CD4-positive, alpha-beta T cell treated with Interleukin-4 for 4 hours (primary cell): ENCODE measurements around the gene DIP2C.
"Not testable (repeated sequence)": the region's sequence is repeated elsewhere in the genome, so short reads cannot be mapped to it uniquely, and the experiment has no call there.

Experiments
- DNase-seq: peaks from one replicate; pipeline ENCODE4 v3.0.0-alpha.2; 2020

The DIP2C gene

GRCh38 chr10:606762-607544 is 82.5 kb downstream of the DIP2C start:
- no peak for DNase-seq

DNA sequence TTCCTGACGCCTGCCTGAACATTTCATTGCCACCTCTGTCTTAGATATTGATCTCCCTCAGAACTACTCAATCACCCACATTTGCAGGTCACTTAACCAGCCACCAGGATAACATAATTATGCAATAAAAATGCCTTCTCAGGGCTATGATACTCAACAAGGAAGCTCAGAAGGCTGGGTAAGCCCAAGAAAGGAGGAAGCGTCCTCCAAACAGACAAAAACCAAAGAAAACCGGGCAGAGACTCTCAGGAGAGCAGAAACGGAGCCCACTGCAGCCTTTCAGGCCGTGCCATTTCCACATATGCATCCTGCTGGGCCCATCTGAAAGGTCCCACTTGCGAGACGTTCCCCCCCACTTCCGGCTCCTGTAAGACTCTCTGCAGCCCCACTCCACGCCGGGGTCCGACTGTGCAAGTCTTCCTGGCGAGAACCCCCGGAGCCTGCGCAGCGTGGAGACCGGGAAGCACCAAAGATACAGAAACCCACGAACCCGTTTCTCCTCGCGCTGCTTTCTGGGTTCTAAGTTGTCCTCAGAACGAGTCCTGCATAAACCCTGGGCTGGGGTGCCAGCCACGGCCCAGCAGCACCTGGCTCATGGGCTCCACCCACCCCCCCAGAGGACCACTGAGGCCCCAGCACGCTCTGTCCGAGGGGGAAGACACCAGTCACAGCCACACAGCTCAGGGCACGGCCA is 83.7 kb downstream of the DIP2C start:
- DNase-seq, result no peak

DNA sequence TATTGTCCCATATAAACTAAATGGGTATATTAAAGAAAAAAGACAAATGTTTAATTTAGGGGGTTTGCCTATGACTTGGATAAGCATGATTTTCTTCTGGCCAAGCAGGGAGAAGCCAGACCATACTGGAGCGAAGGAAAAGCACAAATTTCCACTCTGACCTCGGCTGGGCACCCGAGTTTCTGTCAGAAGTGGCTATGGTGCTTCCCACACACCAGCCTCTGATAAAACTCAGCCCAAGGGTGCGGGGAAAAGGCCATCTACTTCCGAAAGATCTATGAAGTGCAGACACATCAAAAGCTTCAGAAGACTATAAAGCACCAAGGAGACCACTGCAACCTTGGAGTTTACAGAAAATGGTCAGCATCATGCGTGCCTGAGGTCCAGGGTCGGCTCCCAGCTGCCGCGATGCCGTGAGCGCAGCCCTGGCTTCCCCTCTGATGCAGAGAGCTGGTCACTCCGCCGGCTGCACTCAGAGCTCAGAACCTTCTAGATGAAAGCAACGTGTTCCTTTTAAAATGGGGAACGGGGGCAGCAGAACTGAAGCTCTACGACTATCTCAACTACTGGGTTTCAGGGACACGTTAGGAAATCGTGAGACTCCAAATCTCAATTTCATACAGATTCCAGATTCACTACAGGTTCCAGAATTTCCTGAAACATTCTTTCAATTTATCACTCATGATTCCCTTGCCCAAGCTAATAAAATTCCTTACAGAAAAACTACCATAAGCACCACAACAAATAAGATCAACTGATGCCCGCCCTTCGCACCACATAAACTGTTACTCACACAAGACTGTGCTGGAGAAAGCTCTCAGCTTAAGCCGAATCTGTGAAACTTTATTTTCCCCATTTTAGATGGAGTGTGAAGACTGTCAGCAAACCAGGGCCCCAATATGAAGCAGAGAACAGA is 84.5 kb downstream of the DIP2C start:
- DNase-seq, result no peak

GRCh38 chr10:603745-604144 is 85.7 kb downstream of the DIP2C start:
- DNase-seq, result no peak

DNA sequence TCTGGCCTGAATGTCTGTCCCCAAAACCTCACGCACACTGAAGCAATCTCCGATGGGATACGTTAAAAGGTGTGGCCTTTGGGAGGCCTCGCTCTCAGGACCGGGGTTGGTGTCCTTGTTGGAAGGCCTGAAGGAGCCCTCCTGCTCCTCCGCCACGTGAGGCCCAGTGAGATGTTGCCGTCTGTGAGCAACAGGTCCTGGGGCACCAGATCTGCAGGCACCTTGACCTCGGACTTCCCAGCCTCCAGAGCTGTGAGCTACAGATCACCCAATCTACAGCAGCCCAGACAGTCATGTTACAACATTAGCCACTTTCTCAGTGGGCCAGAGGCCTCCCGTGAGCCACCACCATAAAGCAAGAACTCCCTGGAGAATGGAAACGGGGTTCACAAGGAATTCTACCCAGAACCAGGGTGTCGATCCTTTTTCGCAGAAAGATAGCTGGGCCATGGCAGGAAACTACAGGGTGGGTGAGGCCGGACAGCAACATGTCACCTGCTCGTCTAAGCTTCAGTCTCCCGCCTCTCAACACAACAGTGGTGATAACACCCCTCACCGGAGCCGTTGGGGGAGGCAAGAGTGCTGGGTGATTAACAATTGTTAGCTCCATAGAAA is 87.0 kb downstream of the DIP2C start:
- no peak for DNase-seq

GRCh38 chr10:601660-601963 is 87.9 kb downstream of the DIP2C start:
- no peak for DNase-seq

GRCh38 chr10:600876-601659 is 88.4 kb downstream of the DIP2C start:
- no peak for DNase-seq

GRCh38 chr10:600234-600633 is 89.2 kb downstream of the DIP2C start:
- no peak for DNase-seq

GRCh38 chr10:599767-600166 is 89.7 kb downstream of the DIP2C start:
- DNase-seq, result no peak

GRCh38 chr10:598415-599170 is 90.9 kb downstream of the DIP2C start:
- no peak for DNase-seq

DNA sequence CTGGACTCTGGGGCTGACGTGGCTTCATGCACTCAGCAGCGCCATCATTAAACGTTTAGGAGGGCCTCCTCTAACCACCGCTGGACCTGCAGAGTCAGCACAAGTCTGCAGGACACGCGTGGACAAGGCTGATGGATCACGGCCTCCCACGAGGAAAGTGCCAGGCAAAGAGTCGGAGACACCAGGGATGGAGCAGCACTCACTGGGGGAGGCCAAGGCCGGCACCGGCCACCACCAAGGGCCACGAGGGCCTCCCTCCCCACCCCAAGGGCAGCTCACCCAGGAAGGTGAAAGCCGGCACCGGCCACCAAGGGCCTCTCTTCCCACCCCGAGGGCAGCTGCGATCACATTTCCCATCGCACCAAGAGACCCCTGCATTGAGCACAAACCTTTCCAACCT is 91.5 kb downstream of the DIP2C start:
- no peak for DNase-seq

DNA sequence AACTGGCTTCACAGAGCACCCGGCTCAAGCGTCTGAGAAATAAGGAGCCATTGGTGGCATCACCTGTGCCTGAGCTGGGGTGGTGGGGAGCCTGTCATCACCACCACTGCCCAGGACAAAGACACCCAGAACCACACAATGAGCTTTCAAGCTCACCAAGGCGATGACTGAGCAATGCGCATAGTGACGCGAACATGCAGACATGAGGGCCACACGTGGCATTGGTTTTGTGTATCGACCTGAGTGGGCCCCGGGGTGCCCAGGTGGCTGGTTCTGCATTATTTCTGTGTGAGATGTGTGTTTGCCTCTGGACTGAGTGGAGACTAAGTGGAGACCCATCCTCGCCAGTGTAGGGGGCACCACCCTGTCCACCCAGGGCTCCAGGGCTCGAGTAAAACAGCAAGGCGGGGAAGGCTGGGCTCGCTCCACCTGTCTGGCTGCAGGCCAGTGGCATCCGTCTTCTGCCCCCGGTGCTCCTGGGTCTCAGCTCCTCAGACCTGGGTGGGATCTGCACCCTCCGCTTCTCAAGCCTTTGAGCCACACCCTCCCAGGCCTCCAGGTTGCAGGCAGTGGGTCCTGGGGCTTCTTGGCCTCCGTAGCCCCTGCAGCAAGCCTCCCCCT is 92.6 kb downstream of the DIP2C start:
- DNase-seq, result no peak

DNA sequence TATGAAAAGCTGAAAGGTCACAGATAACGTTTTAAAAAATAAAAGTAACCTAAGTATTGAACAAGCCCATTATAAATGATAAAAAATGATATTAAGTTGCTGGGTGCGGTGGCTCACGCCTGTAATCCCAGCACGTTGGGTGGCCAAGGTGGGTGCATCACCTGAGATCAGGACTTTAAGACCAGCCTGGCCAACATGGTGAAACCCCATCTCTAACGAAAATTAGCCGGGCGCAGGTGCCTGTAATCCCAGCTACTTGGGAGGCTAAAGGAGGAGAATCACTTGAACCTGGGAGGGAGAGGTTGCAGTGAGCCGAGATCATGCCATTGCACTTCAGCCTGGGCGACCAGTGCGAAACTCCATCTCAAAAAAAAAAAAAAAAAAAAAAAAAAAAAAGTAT is 93.3 kb downstream of the DIP2C start:
- not testable (repeated sequence) for DNase-seq

DNA sequence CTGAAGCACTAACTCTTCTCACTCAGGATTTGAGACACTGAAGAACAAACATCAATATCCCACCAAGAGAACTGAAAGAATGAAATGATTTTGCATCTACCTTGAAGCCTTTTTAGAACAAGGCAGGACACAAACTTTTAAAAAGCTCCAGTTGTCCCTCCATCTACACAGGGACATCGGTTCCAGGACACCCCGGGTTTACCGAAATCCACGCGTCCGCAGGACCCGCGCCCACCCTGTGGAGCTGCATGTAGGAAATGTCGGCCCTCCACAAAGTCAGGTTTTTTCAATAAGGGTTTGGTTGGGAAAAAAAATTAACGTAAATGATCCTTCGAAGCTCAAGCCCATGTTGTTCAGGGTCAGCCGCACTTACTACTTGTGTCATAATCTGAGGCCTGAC is 94.0 kb downstream of the DIP2C start:
- no peak for DNase-seq

- DNase-seq, result no peak
Observed at GRCh38 chr10:594584-595270, 94.7 kb downstream of the DIP2C start.

DNA sequence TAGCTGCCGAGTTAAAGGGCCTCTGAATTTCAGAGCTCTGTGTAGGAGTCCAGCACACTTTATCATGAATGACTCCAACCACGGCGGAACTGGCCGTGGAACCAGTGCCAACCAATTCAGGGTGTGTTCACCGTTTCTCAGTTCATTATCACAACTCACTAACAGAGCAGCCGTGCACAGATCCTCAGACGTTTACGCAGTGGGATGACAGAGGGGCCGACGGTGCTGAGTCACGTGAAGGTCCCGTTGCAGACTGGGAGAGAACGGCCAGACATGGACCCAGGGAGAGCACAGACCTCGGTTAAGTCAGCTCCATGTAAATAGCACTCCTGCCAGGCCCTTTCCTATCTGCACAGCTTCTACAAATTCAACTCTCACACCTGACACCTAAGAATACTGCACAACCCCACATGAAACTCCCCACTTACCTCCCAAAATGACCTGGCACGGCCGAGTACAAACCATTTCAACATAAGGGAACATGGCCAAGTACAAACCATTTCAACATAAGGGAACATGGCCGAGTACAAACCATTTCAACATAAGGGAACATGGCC is 95.5 kb downstream of the DIP2C start:
- DNase-seq, result no peak

DNA sequence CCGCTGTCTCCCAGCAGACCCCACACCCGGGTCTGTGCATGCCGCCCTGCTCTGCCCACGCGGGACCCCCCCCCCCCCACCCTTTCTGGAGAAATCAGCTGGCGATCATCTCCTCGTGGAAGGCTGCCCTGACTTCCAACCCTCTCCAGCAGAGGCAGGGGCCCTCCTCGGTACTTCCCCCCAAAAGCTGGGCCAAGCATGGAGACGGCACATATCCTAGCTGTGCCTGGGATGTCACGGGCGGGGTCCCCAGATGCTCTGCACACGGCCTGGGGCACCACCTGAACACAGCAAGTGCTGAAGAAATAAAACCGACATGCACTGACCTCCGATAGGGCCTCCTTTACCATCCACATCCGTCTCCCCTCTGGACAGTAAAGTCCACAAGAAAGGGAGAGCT is 96.0 kb downstream of the DIP2C start:
- no peak for DNase-seq

- DNase-seq, result no peak
Observed at GRCh38 chr10:593016-593415, 96.5 kb downstream of the DIP2C start.

DNA sequence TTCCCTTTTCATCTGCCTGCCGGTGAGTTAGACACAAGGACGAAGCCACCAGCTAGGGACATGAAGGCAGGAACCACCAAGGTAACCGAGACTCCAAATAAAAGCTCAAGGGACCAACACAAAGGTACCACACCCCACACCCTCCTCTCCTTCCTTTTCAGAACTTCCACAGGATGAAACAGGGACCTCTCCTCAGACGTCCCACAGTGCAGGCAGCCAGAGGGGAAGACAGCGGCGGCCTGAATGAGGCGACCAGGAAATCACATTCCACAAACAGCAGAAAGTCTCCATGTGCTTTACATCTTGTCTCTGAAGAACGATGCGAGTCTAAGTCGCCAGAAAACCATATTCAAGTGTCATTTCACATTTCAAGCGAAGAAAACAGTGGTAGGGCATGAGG is 97.8 kb downstream of the DIP2C start:
- DNase-seq, result no peak

- no peak for DNase-seq
Observed at GRCh38 chr10:590721-591120, 98.7 kb downstream of the DIP2C start.
